ENCODE results near the gene HRG. TPM values are rescaled to one million over a fixed set of nuclear protein-coding genes. Genes with fewer than 3 reads are reported as not detected.
"Not testable (repeated sequence)": the region's sequence is repeated elsewhere in the genome, so short reads cannot be mapped to it uniquely, and the experiment has no call there.

The HRG gene
- total RNA-seq, 4 donors from 2014 or later: not detected

DNA sequence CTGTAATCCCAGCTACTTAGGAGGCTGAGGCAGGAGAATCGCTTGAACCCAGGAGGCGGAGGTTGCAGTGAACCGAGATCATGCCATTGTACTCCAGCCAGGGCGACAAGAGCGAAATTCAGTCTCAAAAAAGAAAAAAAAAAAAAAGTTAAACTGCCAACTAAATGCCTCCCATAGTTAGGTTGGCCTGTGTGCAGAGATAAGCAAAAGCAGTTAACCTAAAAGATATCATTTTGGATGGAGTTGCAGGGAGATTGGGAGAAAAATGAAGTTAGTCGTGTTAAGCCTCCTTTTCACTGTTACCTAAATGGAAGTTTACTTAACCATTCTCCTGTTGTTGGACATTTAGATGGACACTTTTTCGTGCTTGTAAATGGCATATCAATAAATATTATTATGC is 37.1 kb upstream of the HRG start:
- ATAC-seq (ENCODE audit: low FRiP score) (no peak), DNase-seq (ENCODE audit: low spot score) (no peak)
- TF ChIP-seq, protein P1, sequence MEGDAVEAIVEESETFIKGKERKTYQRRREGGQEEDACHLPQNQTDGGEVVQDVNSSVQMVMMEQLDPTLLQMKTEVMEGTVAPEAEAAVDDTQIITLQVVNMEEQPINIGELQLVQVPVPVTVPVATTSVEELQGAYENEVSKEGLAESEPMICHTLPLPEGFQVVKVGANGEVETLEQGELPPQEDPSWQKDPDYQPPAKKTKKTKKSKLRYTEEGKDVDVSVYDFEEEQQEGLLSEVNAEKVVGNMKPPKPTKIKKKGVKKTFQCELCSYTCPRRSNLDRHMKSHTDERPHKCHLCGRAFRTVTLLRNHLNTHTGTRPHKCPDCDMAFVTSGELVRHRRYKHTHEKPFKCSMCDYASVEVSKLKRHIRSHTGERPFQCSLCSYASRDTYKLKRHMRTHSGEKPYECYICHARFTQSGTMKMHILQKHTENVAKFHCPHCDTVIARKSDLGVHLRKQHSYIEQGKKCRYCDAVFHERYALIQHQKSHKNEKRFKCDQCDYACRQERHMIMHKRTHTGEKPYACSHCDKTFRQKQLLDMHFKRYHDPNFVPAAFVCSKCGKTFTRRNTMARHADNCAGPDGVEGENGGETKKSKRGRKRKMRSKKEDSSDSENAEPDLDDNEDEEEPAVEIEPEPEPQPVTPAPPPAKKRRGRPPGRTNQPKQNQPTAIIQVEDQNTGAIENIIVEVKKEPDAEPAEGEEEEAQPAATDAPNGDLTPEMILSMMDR (IDR thresholded peaks at IDR 0.05): no peak

DNA sequence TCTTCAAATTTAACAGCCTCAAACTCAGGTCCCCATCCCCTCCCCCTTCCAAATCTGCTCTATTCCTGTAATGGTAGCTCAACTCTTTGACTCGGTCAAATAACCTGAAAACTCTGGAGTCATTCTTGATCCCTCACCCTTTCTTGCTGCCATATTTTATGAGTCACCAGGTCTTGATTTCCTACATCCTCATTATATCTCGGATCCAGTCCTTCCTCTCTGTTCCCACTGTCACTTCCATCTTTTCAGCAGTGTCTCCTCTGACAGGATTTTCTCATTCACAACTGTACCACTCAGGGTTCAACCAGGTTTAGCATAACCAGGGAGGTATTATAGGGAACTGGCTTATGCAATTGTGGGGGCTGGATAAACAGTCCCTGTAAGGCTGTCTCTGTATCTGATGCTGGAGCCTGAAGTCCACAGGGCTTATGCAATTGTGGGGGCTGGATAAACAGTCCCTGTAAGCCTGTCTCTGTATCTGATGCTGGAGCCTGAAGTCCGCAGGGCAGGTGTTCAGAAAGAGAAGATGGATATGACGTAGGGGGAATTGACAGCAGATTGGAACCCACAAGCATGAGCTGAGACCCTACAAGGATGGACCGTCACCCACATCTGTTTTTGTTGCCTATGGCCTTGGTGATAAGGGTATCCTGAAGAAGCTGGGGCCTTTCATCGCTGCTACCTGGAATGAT is 34.7 kb upstream of the HRG start:
- TF ChIP-seq, protein P1 (IDR thresholded peaks at IDR 0.05): no peak
- no peak for ATAC-seq (ENCODE audit: low FRiP score)
- no peak for DNase-seq (ENCODE audit: low spot score)

DNA sequence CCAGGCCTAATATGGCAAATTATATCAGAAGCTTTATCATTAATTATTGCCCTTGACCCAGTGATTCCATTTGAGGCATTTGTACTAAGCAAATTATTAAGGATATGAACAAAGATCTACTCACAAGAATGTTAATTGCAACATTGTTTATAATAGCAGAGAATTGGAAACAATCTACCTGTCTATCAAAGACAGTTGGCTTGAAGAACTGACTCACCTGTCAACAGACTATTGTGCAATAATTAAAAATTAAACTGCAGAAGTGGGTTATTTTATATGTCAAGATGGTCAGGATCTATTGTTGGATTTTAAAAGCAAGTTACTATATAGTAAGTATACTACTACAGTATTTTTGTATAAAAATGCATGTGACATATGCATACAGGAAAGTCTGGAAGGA is 32.3 kb upstream of the HRG start:
- DNase-seq (ENCODE audit: low spot score): no peak
- ATAC-seq (ENCODE audit: low FRiP score): no peak
- TF ChIP-seq, protein P1 (IDR thresholded peaks at IDR 0.05): no peak

DNA sequence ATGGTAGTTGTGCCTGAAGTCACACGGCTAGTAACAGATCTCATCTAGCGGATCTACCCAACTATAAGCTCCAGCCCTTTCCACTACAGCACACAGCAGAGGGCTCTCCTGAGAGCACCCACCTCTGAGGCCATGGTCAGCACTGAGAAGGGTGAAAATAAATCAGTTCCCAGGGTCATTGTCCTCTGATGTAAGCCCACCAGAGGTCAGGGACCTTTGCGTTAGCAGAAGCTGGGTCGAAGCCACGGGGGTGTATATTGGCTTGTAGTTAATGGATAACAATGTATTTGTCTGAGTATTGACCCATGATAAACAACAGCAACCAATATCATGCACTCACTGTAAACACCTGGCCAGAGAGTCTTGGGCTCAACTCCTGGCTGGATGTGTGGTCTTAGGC is 31.6 kb upstream of the HRG start:
- DNase-seq (ENCODE audit: low spot score); ATAC-seq (ENCODE audit: low FRiP score): not testable (repeated sequence)

DNA sequence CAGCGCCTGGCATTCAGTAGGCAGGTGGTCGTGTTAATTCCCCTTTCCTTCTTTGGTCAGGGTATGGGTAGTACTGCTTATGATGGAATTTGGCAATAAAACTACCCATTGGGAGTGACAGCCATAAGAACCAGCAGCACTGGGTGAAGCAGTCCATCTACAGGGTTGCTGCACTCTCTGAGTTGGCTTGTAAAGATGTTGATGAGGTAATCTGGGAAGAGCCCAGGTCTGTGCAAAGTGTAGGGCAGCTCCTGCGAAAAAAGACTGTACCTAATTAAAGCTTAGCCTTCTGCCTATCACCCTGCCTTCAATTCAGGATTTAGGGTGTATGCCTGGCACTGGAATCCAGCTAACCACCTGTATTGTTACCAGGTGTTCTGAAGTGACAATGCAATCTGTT is 30.3 kb upstream of the HRG start:
- TF ChIP-seq, protein P1 (IDR thresholded peaks at IDR 0.05): no peak

DNA sequence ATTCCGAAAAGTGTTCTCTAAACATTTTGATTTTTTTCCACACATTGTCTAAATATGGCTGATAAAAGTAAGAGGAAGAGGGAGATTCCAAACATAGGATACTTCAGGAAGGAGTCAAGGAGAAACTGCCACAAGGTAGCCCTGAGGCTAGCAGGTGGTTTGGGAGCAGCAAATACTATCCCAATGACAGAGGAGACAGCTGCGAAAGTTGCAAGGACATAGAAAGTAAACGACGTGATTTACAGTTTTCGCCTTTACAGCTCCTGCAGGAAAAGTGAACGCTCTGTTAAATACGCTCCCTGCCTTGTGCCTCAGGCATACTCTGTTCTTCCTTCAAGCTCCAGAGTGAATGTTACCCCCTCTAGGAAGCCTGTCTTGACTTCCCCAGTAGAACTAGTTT is 29.3 kb upstream of the HRG start:
- DNase-seq (ENCODE audit: low spot score) (no peak), ATAC-seq (ENCODE audit: low FRiP score) (no peak)
- TF ChIP-seq, protein P1 (IDR thresholded peaks at IDR 0.05): no peak

More for the DNA sequence above, 30.3 kb upstream of the HRG start:
- no peak for DNase-seq (ENCODE audit: low spot score)
- no peak for ATAC-seq (ENCODE audit: low FRiP score)

DNA sequence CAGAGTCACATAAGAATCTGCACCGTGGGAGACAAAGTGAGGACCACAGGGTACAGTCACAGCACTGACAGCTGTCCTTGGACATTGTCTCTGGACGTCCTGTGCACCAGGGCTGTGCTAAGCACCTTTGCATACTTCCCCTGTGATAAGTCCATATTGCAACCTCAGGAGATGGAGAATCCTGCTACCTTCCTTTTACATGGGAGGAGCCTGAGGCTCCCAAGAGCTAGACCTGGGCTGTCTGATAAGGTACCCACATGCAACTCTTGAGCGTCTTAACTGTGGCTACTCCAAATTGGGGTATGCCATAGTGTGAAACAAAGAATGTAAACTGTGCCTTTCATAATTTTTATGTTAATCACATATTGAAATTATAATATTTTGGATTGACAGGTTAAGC is 28.1 kb upstream of the HRG start:
- TF ChIP-seq, protein P1 (IDR thresholded peaks at IDR 0.05): no peak
- no peak for DNase-seq (ENCODE audit: low spot score)
- ATAC-seq (ENCODE audit: low FRiP score): no peak

Data from omental fat pad (tissue), 4 donors.